ENCODE measurements around the gene WNT8B. TPM values are rescaled to one million over a fixed set of nuclear protein-coding genes. Genes with fewer than 3 reads are reported as not detected.

The WNT8B gene
- total and polyA plus RNA-seq, 2 donors from 2014 or later = 0.60 TPM; not detected in 1

GRCh38 chr10:100482834-100483185 lies 20.0 kb downstream of the WNT8B start:
- H3K27me3 ChIP-seq (ENCODE audit: control insufficient read depth, insufficient read depth, low read length) = peaks cover 15% of the 10 kb centered on the region
- no peaks in the 10 kb centered on the region for H3K9me3 ChIP-seq (ENCODE audit: control insufficient read depth in 2 of 3, insufficient read depth in 1 of 3, low read length in 3 of 3)
- intact Hi-C loops (cut with DNase I) = no loop called here
- no peak for TF ChIP-seq CTCF (IDR thresholded peaks at IDR 0.05; ENCODE audit: borderline replicate concordance, extremely low read depth, insufficient read depth)
- H3K36me3 ChIP-seq (ENCODE audit: control insufficient read depth in 2 of 3, insufficient read depth in 3 of 3, low read length in 3 of 3) = no peaks in the 10 kb centered on the region
- H3K4me3 ChIP-seq (ENCODE audit: low read length in 3 of 3) = peak overlapping the region in 1 of 3 donors; percentile 60
- H3K9ac ChIP-seq (ENCODE audit: low read length in 3 of 3) = peak overlapping the region in 1 of 3 donors; percentile 4
- no peak overlapping the region for H3K27ac ChIP-seq (ENCODE audit: low read depth in 2 of 2, low read length in 2 of 2)
- no peak for FAIRE-seq
- peak in 1 of 5 donors; percentile 39 for DNase-seq
- peaks cover 0 to 12% (median 0%) of the 10 kb centered on the region in 3 donors for H3K4me1 ChIP-seq (ENCODE audit: control insufficient read depth in 2 of 3, insufficient read depth in 2 of 3, low read depth in 1 of 3, low read length in 3 of 3)

- Histone ChIP-seq H3K27ac (ENCODE audit: low read depth in 2 of 2, low read length in 2 of 2) (no peak overlapping the region), H3K9ac (ENCODE audit: low read length in 3 of 3) (no peak overlapping the region), H3K4me3 (ENCODE audit: low read length in 3 of 3) (no peak overlapping the region), H3K36me3 (ENCODE audit: control insufficient read depth in 2 of 3, insufficient read depth in 3 of 3, low read length in 3 of 3) (peaks cover 0 to 6% (median 3%) of the 10 kb centered on the region in 3 donors), H3K4me1 (ENCODE audit: control insufficient read depth in 2 of 3, insufficient read depth in 2 of 3, low read depth in 1 of 3, low read length in 3 of 3) (peaks cover 0 to 12% (median 0%) of the 10 kb centered on the region in 3 donors), H3K27me3 (ENCODE audit: control insufficient read depth, insufficient read depth, low read length) (peaks cover 11% of the 10 kb centered on the region), H3K9me3 (ENCODE audit: control insufficient read depth in 2 of 3, insufficient read depth in 1 of 3, low read length in 3 of 3) (no peaks in the 10 kb centered on the region)
- FAIRE-seq (no peak), DNase-seq (no peak)
- intact Hi-C loops (cut with DNase I) = no loop called here
- no peak for TF ChIP-seq CTCF (IDR thresholded peaks at IDR 0.05; ENCODE audit: borderline replicate concordance, extremely low read depth, insufficient read depth)
Measured at GRCh38 chr10:100483876-100484666, 21.3 kb downstream of the WNT8B start.

GRCh38 chr10:100485366-100485765 lies 22.6 kb downstream of the WNT8B start:
- intact Hi-C loops (cut with DNase I) = no loop called here
- Histone ChIP-seq H3K4me1 (ENCODE audit: control insufficient read depth in 2 of 3, insufficient read depth in 2 of 3, low read depth in 1 of 3, low read length in 3 of 3) (peaks cover 0 to 12% (median 0%) of the 10 kb centered on the region in 3 donors), H3K9me3 (ENCODE audit: control insufficient read depth in 2 of 3, insufficient read depth in 1 of 3, low read length in 3 of 3) (no peaks in the 10 kb centered on the region), H3K27me3 (ENCODE audit: control insufficient read depth, insufficient read depth, low read length) (peaks cover 2% of the 10 kb centered on the region), H3K4me3 (ENCODE audit: low read length in 3 of 3) (no peak overlapping the region), H3K36me3 (ENCODE audit: control insufficient read depth in 2 of 3, insufficient read depth in 3 of 3, low read length in 3 of 3) (peaks cover 0 to 12% (median 5%) of the 10 kb centered on the region in 3 donors), H3K27ac (ENCODE audit: low read depth in 2 of 2, low read length in 2 of 2) (no peak overlapping the region), H3K9ac (ENCODE audit: low read length in 3 of 3) (no peak overlapping the region)
- FAIRE-seq (no peak), DNase-seq (peak in 2 of 5 donors; percentile 14 to 52)
- no peak for TF ChIP-seq CTCF (IDR thresholded peaks at IDR 0.05; ENCODE audit: borderline replicate concordance, extremely low read depth, insufficient read depth)
